Upper lobe of left lung (tissue), 6 donors: ENCODE data around the gene CCNT2. TPM values are rescaled to one million over a fixed set of nuclear protein-coding genes. Genes with fewer than 3 reads are reported as not detected.
"Not testable (repeated sequence)": the region's sequence is repeated elsewhere in the genome, so short reads cannot be mapped to it uniquely, and the experiment has no call there.

Experiments used
- ATAC-seq, 2 donors: fragments of 200-7000 bp; cut with Tn5 transposase; one replicate each; pipeline ENCODE4 v1.9.1; 2022; ENCODE audit warnings: mild to moderate bottlenecking in 2 of 2, moderate library complexity in 2 of 2; ENCODE audit not compliant: low FRiP score in 2 of 2
- DNase-seq, 2 donors: peaks; one replicate each; pipeline ENCODE4 v3.0.0-alpha.2; 2019 to 2020
- H3K27ac ChIP-seq, 4 donors: fragments of 200-600 bp; sonication (generic); one replicate each; pipeline ENCODE4 v1.5.1; 2016 to 2019
- H3K27me3 ChIP-seq, 4 donors: fragments of 200-600 bp; sonication (generic); one replicate each; pipeline ENCODE4 v1.5.1; 2017 to 2019
- H3K36me3 ChIP-seq, 4 donors: fragments of 200-600 bp; sonication (generic); one replicate each; pipeline ENCODE4 v1.5.1; 2016 to 2019
- H3K4me1 ChIP-seq, 4 donors: fragments of 200-600 bp; sonication (generic); one replicate each; pipeline ENCODE4 v1.5.1; 2018 to 2019
- H3K4me3 ChIP-seq, 4 donors: fragments of 200-600 bp; sonication (generic); one replicate each; pipeline ENCODE4 v1.5.1; 2017 to 2019; ENCODE audit warnings: mild to moderate bottlenecking in 2 of 4, moderate library complexity in 1 of 4
- H3K9me3 ChIP-seq, 4 donors: fragments of 200-600 bp; sonication (generic); one replicate each; pipeline ENCODE4 v1.5.1; 2018 to 2019
- EP300 ChIP-seq, 4 donors: sonication (generic); formaldehyde crosslinking; IDR thresholded peaks; one replicate each; pipeline ENCODE4 v1.5.1; 2017; ENCODE audit warnings: antibody characterized with exemption in 4 of 4, control low read depth in 2 of 4
- POLR2A ChIP-seq, 4 donors: fragments of 450-650 bp; IDR thresholded peaks; one replicate each; pipeline ENCODE4 v1.5.1; 2016 to 2017; ENCODE audit warnings: antibody characterized with exemption in 4 of 4, mild to moderate bottlenecking in 2 of 4
- POLR2AphosphoS5 ChIP-seq, 2 donors: sonication (generic); formaldehyde crosslinking; IDR thresholded peaks; one replicate each; pipeline ENCODE4 v1.5.1; 2017; ENCODE audit warnings: antibody characterized with exemption in 2 of 2
- WGBS, 2 donors: methylation state at CpG; one replicate each; pipeline ENCODE4 v1.1.5; 2017 to 2018; 5-methylcytosine and 5-hydroxymethylcytosine counted together
- total RNA-seq, 6 donors: library from RNA; depleted of rRNA in 4 of 6; stranded (reverse); fragments of >200 nt in 4 of 6; gene quantifications; one replicate each; pipeline versions ENCODE4 v1.1.0 to v1.2.1, GENCODE V29; 2016 to 2021
- TF ChIP-seq, protein P1 (sequence below), 6 experiments: fragments of 450-650 bp in 4 of 6; fragments of 200-600 bp in 2 of 6; sonication (generic) in 2 of 6; IDR thresholded peaks; one replicate each; pipeline ENCODE4 v1.5.1; 2016 to 2019; ENCODE audit warnings: antibody characterized with exemption in 6 of 6
- donor health status: DM: no; HTN: no; CAD: no; lungs with moderate emphysema.
- donor health status: DM: no; HTN: yes; CAD: no; lungs with severe emphysema.

Gene CCNT2
- total RNA-seq, 6 donors from 2014 or later = 15.9 to 56.9 (median 32.2) TPM

DNA sequence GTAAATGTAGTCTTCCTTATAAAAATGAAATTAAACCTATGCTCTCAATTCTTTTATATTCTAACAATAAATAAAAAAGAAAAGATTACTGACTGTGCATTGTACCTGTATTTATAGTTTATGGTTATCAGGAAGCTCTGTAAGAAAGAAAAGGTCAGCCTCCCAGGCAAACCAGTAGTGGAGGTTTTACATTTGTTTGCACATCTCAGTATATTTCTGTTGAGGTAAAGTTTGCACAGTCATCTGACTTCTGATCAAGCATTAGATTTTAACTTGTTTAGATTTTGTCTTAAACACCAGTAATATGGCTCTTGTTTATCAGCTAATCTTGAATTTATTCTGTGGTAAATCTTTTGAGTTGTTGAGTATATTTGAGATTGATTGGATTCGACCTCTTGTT is 37.1 kb downstream of the CCNT2 start:
- no peaks in the 10 kb centered on the region for H3K4me1 ChIP-seq
- H3K27ac ChIP-seq = no peak overlapping the region
- no peaks in the 10 kb centered on the region for H3K27me3 ChIP-seq
- DNase-seq = no peak
- TF ChIP-seq EP300 (IDR thresholded peaks at IDR 0.05) (no peak), POLR2AphosphoS5 (IDR thresholded peaks at IDR 0.05) (no peak), POLR2A (IDR thresholded peaks at IDR 0.05) (no peak)
- TF ChIP-seq, protein P1, sequence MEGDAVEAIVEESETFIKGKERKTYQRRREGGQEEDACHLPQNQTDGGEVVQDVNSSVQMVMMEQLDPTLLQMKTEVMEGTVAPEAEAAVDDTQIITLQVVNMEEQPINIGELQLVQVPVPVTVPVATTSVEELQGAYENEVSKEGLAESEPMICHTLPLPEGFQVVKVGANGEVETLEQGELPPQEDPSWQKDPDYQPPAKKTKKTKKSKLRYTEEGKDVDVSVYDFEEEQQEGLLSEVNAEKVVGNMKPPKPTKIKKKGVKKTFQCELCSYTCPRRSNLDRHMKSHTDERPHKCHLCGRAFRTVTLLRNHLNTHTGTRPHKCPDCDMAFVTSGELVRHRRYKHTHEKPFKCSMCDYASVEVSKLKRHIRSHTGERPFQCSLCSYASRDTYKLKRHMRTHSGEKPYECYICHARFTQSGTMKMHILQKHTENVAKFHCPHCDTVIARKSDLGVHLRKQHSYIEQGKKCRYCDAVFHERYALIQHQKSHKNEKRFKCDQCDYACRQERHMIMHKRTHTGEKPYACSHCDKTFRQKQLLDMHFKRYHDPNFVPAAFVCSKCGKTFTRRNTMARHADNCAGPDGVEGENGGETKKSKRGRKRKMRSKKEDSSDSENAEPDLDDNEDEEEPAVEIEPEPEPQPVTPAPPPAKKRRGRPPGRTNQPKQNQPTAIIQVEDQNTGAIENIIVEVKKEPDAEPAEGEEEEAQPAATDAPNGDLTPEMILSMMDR (IDR thresholded peaks at IDR 0.05) = no peak
- WGBS, 2 donors = 46 to 91% methylated on average over 1 of the region's 1 CpG
- peaks cover 6 to 60% (median 27%) of the 10 kb centered on the region in 4 donors for H3K36me3 ChIP-seq
- no peak overlapping the region for H3K4me3 ChIP-seq
- no peak for ATAC-seq
- no peaks in the 10 kb centered on the region for H3K9me3 ChIP-seq

DNA sequence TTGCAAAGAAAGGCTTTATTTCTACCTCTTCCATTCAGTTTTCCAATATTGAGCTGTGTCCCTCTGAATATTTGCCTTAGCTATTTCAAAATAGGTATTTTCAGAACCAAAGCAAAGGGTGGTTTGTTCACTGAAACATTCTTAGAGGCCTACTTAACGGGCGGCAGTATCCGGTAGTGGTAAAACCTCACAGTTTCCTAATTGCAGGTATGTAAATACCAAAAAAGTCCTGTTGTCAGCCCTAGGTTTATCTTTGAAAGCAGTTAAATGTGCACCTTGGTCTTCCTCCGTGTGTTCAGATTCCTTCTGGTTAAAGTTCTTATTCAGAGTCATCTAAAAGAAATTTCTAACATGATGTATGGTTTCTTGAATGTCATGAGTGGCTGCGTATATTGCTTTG is 38.9 kb downstream of the CCNT2 start:
- no peak overlapping the region for H3K4me3 ChIP-seq
- H3K27ac ChIP-seq = no peak overlapping the region
- H3K4me1 ChIP-seq = no peaks in the 10 kb centered on the region
- DNase-seq (no peak), ATAC-seq (no peak)
- H3K27me3 ChIP-seq = no peaks in the 10 kb centered on the region
- WGBS, 2 donors = 78 to 83% methylated on average over 5 of the region's 5 CpGs
- peaks cover 4 to 49% (median 26%) of the 10 kb centered on the region in 4 donors for H3K36me3 ChIP-seq
- TF ChIP-seq, protein P1 (IDR thresholded peaks at IDR 0.05) = no peak
- no peaks in the 10 kb centered on the region for H3K9me3 ChIP-seq

DNA sequence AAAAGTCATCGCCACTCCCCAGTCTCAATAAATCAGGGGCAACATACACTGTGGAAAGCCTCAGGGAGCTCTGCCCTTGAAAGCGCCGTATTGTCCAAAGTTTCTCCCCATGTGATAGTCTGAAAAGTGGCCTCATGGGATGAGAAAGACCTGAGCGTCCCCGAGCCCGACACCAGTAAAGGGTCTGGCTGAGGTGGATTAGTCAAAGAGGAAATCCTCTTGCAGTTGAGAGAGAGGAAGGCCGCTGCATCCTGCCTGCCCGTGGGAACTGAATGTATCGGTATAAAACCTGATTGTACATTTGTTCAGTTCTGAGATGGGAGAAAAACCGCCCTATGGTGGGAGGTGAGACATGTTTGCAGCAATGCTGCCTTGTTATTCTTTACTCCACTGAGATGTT is 48.5 kb downstream of the CCNT2 start:
- not testable (repeated sequence) for H3K27me3 ChIP-seq, H3K36me3 ChIP-seq, H3K4me1 ChIP-seq, H3K9me3 ChIP-seq, ATAC-seq, H3K4me3 ChIP-seq, H3K27ac ChIP-seq, DNase-seq
- WGBS, 2 donors = 56 to 70% methylated on average over 10 of the region's 10 CpGs

DNA sequence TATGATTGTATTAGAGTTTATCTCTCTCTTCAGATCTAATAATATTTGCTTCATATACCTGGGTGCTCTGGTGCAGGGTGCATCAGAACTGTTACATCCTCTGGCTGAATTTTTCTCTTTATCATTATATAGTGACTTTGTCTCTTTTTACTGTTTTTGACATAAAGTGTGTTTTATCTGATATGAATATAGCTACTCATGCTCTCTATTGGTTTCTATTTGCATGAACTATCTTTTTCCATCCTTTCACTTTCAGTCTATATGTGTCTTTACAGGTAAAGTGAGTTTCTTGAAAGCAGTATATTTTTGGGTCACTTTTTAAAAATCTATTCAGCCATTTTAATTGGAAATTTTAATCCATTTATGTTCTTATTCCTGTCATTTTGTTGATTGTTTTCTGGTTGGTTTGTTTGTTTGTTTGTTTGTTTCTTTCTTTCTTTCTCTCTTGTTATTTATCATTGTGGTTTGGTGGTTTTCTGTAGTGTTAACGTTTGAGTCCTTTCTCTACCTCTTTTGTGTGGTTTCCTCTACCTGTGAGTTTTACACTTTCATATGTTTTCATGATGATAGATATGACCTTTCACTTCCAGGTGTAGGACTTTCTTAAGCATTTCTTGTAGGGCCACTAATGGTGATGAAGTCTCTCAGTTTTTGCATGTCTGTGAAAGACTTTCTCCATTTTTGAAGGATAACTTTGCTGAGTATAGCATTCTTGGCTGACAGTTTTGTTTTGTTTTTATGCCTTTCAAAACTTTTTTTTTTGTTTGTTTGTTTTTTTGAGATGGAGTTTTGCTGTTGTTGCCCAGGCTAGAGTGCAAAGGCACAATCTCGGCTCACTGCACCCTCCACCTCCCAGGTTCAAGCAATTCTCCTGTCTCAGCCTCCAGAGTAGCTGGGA is 54.9 kb downstream of the CCNT2 start:
- no peak overlapping the region for H3K4me3 ChIP-seq
- DNase-seq (no peak), ATAC-seq (no peak)
- H3K4me1 ChIP-seq = no peaks in the 10 kb centered on the region
- 80 to 85% methylated on average over 2 of the region's 2 CpGs for WGBS, 2 donors
- no peak for TF ChIP-seq EP300 (IDR thresholded peaks at IDR 0.05)
- TF ChIP-seq, protein P1 (IDR thresholded peaks at IDR 0.05) = no peak
- no peak for TF ChIP-seq POLR2A (IDR thresholded peaks at IDR 0.05)
- TF ChIP-seq POLR2AphosphoS5 (IDR thresholded peaks at IDR 0.05) = no peak
- no peak overlapping the region for H3K27ac ChIP-seq
- H3K36me3 ChIP-seq = no peaks in the 10 kb centered on the region
- no peaks in the 10 kb centered on the region for H3K27me3 ChIP-seq
- peaks cover 5 to 15% (median 13%) of the 10 kb centered on the region in 4 donors for H3K9me3 ChIP-seq

DNA sequence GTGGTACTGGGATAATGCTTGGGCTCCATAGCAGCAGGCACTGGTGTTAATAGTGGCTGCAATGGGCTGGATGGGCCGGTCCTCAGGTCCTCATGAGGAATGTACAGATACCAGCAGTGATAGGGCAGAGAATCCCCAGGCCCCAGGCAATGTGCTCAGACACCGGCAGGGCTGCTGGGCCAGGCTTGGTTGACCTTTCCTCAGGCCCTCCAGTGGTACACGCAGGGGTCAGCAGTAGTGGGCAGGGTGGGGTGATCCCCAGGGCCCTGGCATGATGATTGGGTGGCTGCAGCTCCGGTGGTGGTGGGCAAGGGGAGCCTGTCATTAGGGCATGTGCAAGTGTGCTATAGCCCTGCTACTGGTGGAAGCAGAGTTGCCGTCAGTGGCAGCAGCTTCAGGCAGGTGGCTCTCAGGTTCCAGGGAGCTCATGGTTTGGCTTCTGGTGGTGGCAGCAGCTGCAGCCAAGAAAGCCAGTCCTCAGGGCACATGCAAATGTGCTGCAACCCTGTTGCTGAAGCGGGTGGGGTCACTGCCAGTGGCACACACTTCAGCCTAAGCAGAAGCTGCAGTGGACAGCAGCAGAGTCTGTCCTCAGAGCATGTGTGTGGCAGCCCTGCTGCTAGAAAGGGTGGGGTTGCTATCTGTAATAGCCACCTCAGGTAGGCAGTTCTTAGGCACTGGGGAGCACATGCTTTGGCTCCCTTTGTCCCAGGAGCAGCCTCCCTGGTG is 56.8 kb downstream of the CCNT2 start:
- DNase-seq (no peak), ATAC-seq (peak; percentile 16 to 40)

More for the DNA sequence above, 56.8 kb downstream of the CCNT2 start:
- Histone ChIP-seq H3K36me3 (no peaks in the 10 kb centered on the region), H3K4me1 (no peaks in the 10 kb centered on the region), H3K9me3 (peaks cover 5 to 15% (median 13%) of the 10 kb centered on the region in 4 donors), H3K4me3 (no peak overlapping the region), H3K27ac (no peak overlapping the region), H3K27me3 (no peaks in the 10 kb centered on the region)
- TF ChIP-seq, protein P1 (IDR thresholded peaks at IDR 0.05) = no peak
- no peak for TF ChIP-seq POLR2A (IDR thresholded peaks at IDR 0.05)
- TF ChIP-seq POLR2AphosphoS5 (IDR thresholded peaks at IDR 0.05) = no peak
- TF ChIP-seq EP300 (IDR thresholded peaks at IDR 0.05) = no peak
- WGBS, 2 donors = 87 to 96% methylated on average over 3 to 6 of the region's 6 CpGs
